Fibroblast of mammary gland (primary cell): ENCODE results near the gene MEF2C.
A peak's percentile ranks its signal among the peaks of the same experiment; 100 is the strongest.

Source experiments
- DNase-seq: peaks from one replicate; pipeline ENCODE4 v3.0.0-alpha.2; 2010; ENCODE audit warnings: low read depth
- H3K4me3 ChIP-seq: 2 replicates; pipeline ENCODE4 v1.5.1; 2011; ENCODE audit warnings: low read depth, mild to moderate bottlenecking, low read length, moderate library complexity; ENCODE audit not compliant: control insufficient read depth
- CTCF ChIP-seq: conservative IDR thresholded peaks from 2 replicates; pipeline ENCODE4 v1.5.1; 2011; ENCODE audit warnings: low read depth, low read length, inconsistent platforms; ENCODE audit not compliant: control insufficient read depth, insufficient read depth

MEF2C gene

GRCh38 chr5:88758184-88758583 is 124.8 kb downstream of the MEF2C start:
- no peak for DNase-seq
- no peak for TF ChIP-seq CTCF
- no peak overlapping the region for H3K4me3 ChIP-seq

- TF ChIP-seq CTCF = no peak
- no peak for DNase-seq
- no peak overlapping the region for H3K4me3 ChIP-seq
Measured at GRCh38 chr5:88756953-88757352, 126.0 kb downstream of the MEF2C start.

- H3K4me3 ChIP-seq = no peak overlapping the region
- DNase-seq = no peak
Measured at GRCh38 chr5:88748666-88749065, 134.3 kb downstream of the MEF2C start.

GRCh38 chr5:88746438-88746882 is 136.5 kb downstream of the MEF2C start:
- no peak for DNase-seq
- no peak for TF ChIP-seq CTCF
- H3K4me3 ChIP-seq = no peak overlapping the region

More at GRCh38 chr5:88748666-88749065, 134.3 kb downstream of the MEF2C start:
- no peak for TF ChIP-seq CTCF

GRCh38 chr5:88745093-88745696 is 137.8 kb downstream of the MEF2C start:
- no peak for TF ChIP-seq CTCF
- no peak for DNase-seq
- H3K4me3 ChIP-seq = no peak overlapping the region

GRCh38 chr5:88743231-88743834 is 139.7 kb downstream of the MEF2C start:
- no peak overlapping the region for H3K4me3 ChIP-seq
- peak; percentile 38 for DNase-seq
- TF ChIP-seq CTCF = no peak

GRCh38 chr5:88741964-88742363 is 141.0 kb downstream of the MEF2C start:
- no peak overlapping the region for H3K4me3 ChIP-seq
- no peak for DNase-seq
- no peak for TF ChIP-seq CTCF
